Osteoblast (primary cell): ENCODE data around the gene ALG14. TPM values are rescaled to one million over a fixed set of nuclear protein-coding genes. Genes with fewer than 3 reads are reported as not detected.

Experiments used
- DNase-seq: peaks from one replicate; pipeline ENCODE4 v3.0.0; 2011; ENCODE audit warnings: low spot score, mixed read lengths; ENCODE audit not compliant: insufficient read length; ENCODE audit errors: missing footprints
- H2AFZ ChIP-seq: 2 replicates; pipeline ENCODE4 v1.6.0; 2011; ENCODE audit warnings: mild to moderate bottlenecking, low read length
- H3K27ac ChIP-seq: 2 replicates; pipeline ENCODE4 v1.5.1; 2011; ENCODE audit warnings: mild to moderate bottlenecking, low read depth, low read length, moderate library complexity
- H3K27me3 ChIP-seq: 2 replicates; pipeline ENCODE4 v1.6.0; 2012; ENCODE audit warnings: mild to moderate bottlenecking, control low read depth, inconsistent platforms, low read length, moderate library complexity; ENCODE audit not compliant: insufficient read depth
- H3K36me3 ChIP-seq: 2 replicates; pipeline ENCODE4 v1.5.1; 2011; ENCODE audit warnings: mild to moderate bottlenecking, low read length, control low read depth, moderate library complexity; ENCODE audit not compliant: insufficient read depth
- H3K4me1 ChIP-seq: 2 replicates; pipeline ENCODE4 v1.5.1; 2011; ENCODE audit warnings: mild to moderate bottlenecking, low read length, control low read depth, moderate library complexity; ENCODE audit not compliant: insufficient read depth
- H3K4me2 ChIP-seq: 2 replicates; pipeline ENCODE4 v1.6.0; 2011; ENCODE audit warnings: mild to moderate bottlenecking, low read length; ENCODE audit not compliant: insufficient read depth
- H3K4me3 ChIP-seq: fragments of 200-600 bp; sonication (generic); 3 replicates; pipeline ENCODE4 v1.5.1; 2012; ENCODE audit warnings: mild to moderate bottlenecking, low read length, inconsistent platforms; ENCODE audit not compliant: insufficient read depth
- H3K79me2 ChIP-seq: 2 replicates; pipeline ENCODE4 v1.6.0; 2012; ENCODE audit warnings: mild to moderate bottlenecking, low read length, control low read depth, inconsistent platforms; ENCODE audit not compliant: insufficient read depth
- H3K9me3 ChIP-seq: 2 replicates; pipeline ENCODE4 v1.5.1; 2011; ENCODE audit warnings: low read depth, low read length, control low read depth
- H4K20me1 ChIP-seq: 2 replicates; pipeline ENCODE4 v1.6.0; 2012; ENCODE audit warnings: mild to moderate bottlenecking, low read length, control low read depth; ENCODE audit not compliant: insufficient read depth
- CTCF ChIP-seq: IDR thresholded peaks from 2 replicates; pipeline ENCODE4 v1.5.1; 2011; ENCODE audit warnings: mild to moderate bottlenecking, low read depth, low read length, moderate library complexity; ENCODE audit errors: extremely low read depth
- total RNA-seq: library from RNA; depleted of rRNA; stranded (reverse); fragments of >200 nt; gene quantifications from 2 replicates; pipeline ENCODE4 v1.2.3, GENCODE V29; 2012

Gene ALG14
- total RNA-seq, 1 donor = 1.4 TPM

- H3K4me2 ChIP-seq = no peak overlapping the region
- no peak for DNase-seq
- no peaks in the 10 kb centered on the region for H3K9me3 ChIP-seq
- H3K27ac ChIP-seq = no peak overlapping the region
- TF ChIP-seq CTCF = no peak
- H2AFZ ChIP-seq = no peak overlapping the region
- H3K36me3 ChIP-seq = no peaks in the 10 kb centered on the region
- H3K4me3 ChIP-seq = no peak overlapping the region
- H4K20me1 ChIP-seq = no peaks in the 10 kb centered on the region
- no peaks in the 10 kb centered on the region for H3K27me3 ChIP-seq
- H3K79me2 ChIP-seq = no peaks in the 10 kb centered on the region
- H3K4me1 ChIP-seq = peaks cover 11% of the 10 kb centered on the region
Observed at GRCh38 chr1:95005584-95005983, 67.2 kb downstream of the ALG14 start.

GRCh38 chr1:95004013-95004412 is 68.7 kb downstream of the ALG14 start:
- no peak overlapping the region for H3K4me2 ChIP-seq
- H3K79me2 ChIP-seq = no peaks in the 10 kb centered on the region
- no peak for DNase-seq
- no peak overlapping the region for H2AFZ ChIP-seq
- no peaks in the 10 kb centered on the region for H4K20me1 ChIP-seq
- no peak overlapping the region for H3K4me3 ChIP-seq
- no peaks in the 10 kb centered on the region for H3K9me3 ChIP-seq
- H3K36me3 ChIP-seq = no peaks in the 10 kb centered on the region
- no peak overlapping the region for H3K27ac ChIP-seq
- no peak for TF ChIP-seq CTCF
- H3K27me3 ChIP-seq = no peaks in the 10 kb centered on the region
- H3K4me1 ChIP-seq = peaks cover 11% of the 10 kb centered on the region

GRCh38 chr1:95003433-95003738 is 69.4 kb downstream of the ALG14 start:
- H3K9me3 ChIP-seq = no peaks in the 10 kb centered on the region
- H3K27ac ChIP-seq = no peak overlapping the region
- no peaks in the 10 kb centered on the region for H4K20me1 ChIP-seq
- H3K27me3 ChIP-seq = no peaks in the 10 kb centered on the region
- H3K4me2 ChIP-seq = no peak overlapping the region
- H2AFZ ChIP-seq = no peak overlapping the region
- no peak for DNase-seq
- H3K4me1 ChIP-seq = peaks cover 11% of the 10 kb centered on the region
- H3K4me3 ChIP-seq = no peak overlapping the region
- no peaks in the 10 kb centered on the region for H3K36me3 ChIP-seq
- H3K79me2 ChIP-seq = no peaks in the 10 kb centered on the region
- no peak for TF ChIP-seq CTCF

DNA sequence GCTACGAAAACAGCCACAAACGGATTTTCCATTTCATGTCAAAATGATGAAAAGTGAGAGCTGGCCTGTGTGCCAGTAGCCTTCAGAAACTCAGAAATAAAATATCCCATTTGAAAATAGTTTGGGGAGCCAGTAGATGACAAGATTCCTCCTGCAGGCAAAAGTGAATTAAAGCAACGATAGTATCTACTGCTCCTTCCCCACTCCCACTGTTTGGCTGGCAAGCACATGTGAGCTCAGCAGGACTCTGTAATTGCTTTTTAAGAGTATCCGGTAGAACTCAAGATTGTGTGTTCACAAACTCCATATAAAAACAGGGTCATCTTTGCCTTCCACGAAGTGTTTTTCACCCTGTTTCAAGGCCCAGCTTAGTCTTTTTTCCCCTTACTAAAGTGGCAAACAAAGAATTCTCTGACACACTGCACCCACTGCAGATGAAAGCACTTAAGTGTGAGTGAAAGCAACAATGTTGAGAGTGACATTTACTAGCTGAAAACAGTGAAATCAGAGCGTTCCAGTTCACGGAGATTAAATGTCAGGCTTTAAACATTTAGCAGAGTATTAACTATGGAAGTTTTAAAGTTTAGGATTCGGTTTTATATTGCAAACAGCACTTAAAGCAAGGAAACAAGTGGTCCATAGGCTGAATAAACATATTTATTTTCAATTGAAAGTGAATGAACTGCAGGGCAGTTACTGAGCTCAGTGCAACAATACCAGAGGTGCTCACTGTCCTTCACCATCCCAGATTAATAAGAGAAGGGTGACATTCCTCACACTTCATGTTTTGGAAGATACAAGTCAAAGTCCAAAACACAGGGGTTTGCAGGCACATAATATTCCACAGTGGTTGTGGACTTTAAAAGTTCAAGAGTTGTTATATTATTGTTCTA is 70.0 kb downstream of the ALG14 start:
- Histone ChIP-seq H3K36me3 (no peaks in the 10 kb centered on the region), H3K4me1 (peaks cover 11% of the 10 kb centered on the region), H4K20me1 (no peaks in the 10 kb centered on the region), H3K79me2 (no peaks in the 10 kb centered on the region), H3K4me2 (peak overlapping the region; percentile 73), H3K9me3 (no peaks in the 10 kb centered on the region), H2AFZ (peak overlapping the region; percentile 88), H3K4me3 (peak overlapping the region; percentile 21), H3K27ac (peak overlapping the region; percentile 39), H3K27me3 (no peaks in the 10 kb centered on the region)
- DNase-seq = no peak
- no peak for TF ChIP-seq CTCF
